HepG2 (cell line): ENCODE data around the gene NME1. TPM values are rescaled to one million over a fixed set of nuclear protein-coding genes. Genes with fewer than 3 reads are reported as not detected.

Experiments
- BORCS8-MEF2B ChIP-seq: sonication (generic); formaldehyde crosslinking; IDR thresholded peaks from 2 replicates; pipeline ENCODE4 v1.8.0; 2022; ENCODE audit warnings: mild to moderate bottlenecking, missing genetic modification reagents
- CENPBD1 ChIP-seq: sonication (generic); formaldehyde crosslinking; IDR thresholded peaks from 2 replicates; pipeline ENCODE4 v1.8.0; 2022; ENCODE audit warnings: missing genetic modification reagents, low read depth, mild to moderate bottlenecking, borderline replicate concordance
- E2F2 ChIP-seq: sonication (generic); formaldehyde crosslinking; IDR thresholded peaks from 2 replicates; pipeline ENCODE4 v1.4.0; 2020; ENCODE audit warnings: missing genetic modification reagents, borderline replicate concordance
- HDAC2 ChIP-seq: sonication (generic); formaldehyde crosslinking; IDR thresholded peaks from 2 replicates; pipeline ENCODE4 v1.4.0; 2020; ENCODE audit warnings: missing genetic modification reagents
- HHEX ChIP-seq: IDR thresholded peaks from 2 replicates; pipeline ENCODE4 v1.6.1; 2016; ENCODE audit warnings: control low read depth
- HNF1A ChIP-seq, 2 experiments: sonication (generic) in 1 of 2; formaldehyde crosslinking in 1 of 2; IDR thresholded peaks; 2 replicates each; pipeline versions ENCODE4 v1.4.0 to v1.6.1; 2016 to 2020; ENCODE audit warnings: borderline replicate concordance in 1 of 2, low read depth in 1 of 2, mild to moderate bottlenecking in 1 of 2, missing genetic modification reagents in 1 of 2
- MIER2 ChIP-seq: IDR thresholded peaks from 2 replicates; pipeline ENCODE4 v1.6.1; 2016; ENCODE audit warnings: missing biosample characterization, missing genetic modification reagents
- RELA ChIP-seq: sonication (generic); formaldehyde crosslinking; IDR thresholded peaks from 2 replicates; pipeline ENCODE4 v1.4.0; 2020; ENCODE audit warnings: missing genetic modification reagents
- RXRB ChIP-seq: IDR thresholded peaks from 2 replicates; pipeline ENCODE4 v1.6.1; 2016; ENCODE audit warnings: borderline replicate concordance, missing genetic modification reagents, missing compliant biosample characterization
- SPEN ChIP-seq: sonication (generic); formaldehyde crosslinking; IDR thresholded peaks from 2 replicates; pipeline ENCODE4 v1.5.1; 2020; ENCODE audit warnings: low read depth, mild to moderate bottlenecking, missing genetic modification reagents
- UBTF ChIP-seq: sonication (generic); formaldehyde crosslinking; IDR thresholded peaks from 2 replicates; pipeline ENCODE4 v1.4.0; 2020; ENCODE audit warnings: mild to moderate bottlenecking, missing genetic modification reagents
- YEATS4 ChIP-seq: sonication (generic); formaldehyde crosslinking; IDR thresholded peaks from 2 replicates; pipeline ENCODE4 v1.4.0; 2020; ENCODE audit warnings: missing genetic modification reagents, borderline replicate concordance
- ZEB1 ChIP-seq: IDR thresholded peaks from 2 replicates; pipeline ENCODE4 v1.6.1; 2012; ENCODE audit warnings: mild to moderate bottlenecking, low read depth, inconsistent platforms; ENCODE audit not compliant: insufficient replicate concordance
- ZFP36L2 ChIP-seq: sonication (generic); formaldehyde crosslinking; IDR thresholded peaks from 2 replicates; pipeline ENCODE4 v1.4.0; 2020; ENCODE audit warnings: missing genetic modification reagents
- ZIK1 ChIP-seq: sonication (generic); formaldehyde crosslinking; IDR thresholded peaks from 2 replicates; pipeline ENCODE4 v1.5.0; 2020; ENCODE audit warnings: mild to moderate bottlenecking, low read depth, missing genetic modification reagents, borderline replicate concordance
- ZNF282 ChIP-seq: fragments of 450-650 bp; IDR thresholded peaks from 2 replicates; pipeline ENCODE4 v1.6.1; 2018; ENCODE audit not compliant: partially characterized antibody
- ZNF33A ChIP-seq: sonication (generic); formaldehyde crosslinking; IDR thresholded peaks from 2 replicates; pipeline ENCODE4 v1.5.1; 2020; ENCODE audit warnings: missing genetic modification reagents, mild to moderate bottlenecking, moderate library complexity, borderline replicate concordance
- ZNF724P ChIP-seq: sonication (generic); formaldehyde crosslinking; IDR thresholded peaks from 2 replicates; pipeline ENCODE4 v1.8.0; 2022; ENCODE audit warnings: missing genetic modification reagents, borderline replicate concordance
- ZNF839 ChIP-seq: sonication (generic); formaldehyde crosslinking; IDR thresholded peaks from 2 replicates; pipeline ENCODE4 v1.4.0; 2020; ENCODE audit warnings: missing genetic modification reagents, mild to moderate bottlenecking, borderline replicate concordance
- polyA plus RNA-seq, 8 experiments: library from polyadenylated mRNA; depleted of rRNA in 3 of 8; stranded (reverse) in 7 of 8; unstranded in 1 of 8; fragments of >200 nt; fragmentation: Illumina TruSeq in 4 of 8; extraction: Trizol in 4 of 8; gene quantifications; 2 replicates each; pipeline versions ENCODE4 v1.2.1 to v1.2.3, GENCODE V29; 2011 to 2016; ENCODE audit warnings: low read depth in 4 of 8, missing spikeins in 1 of 8, mixed read lengths in 1 of 8; ENCODE audit not compliant: insufficient read depth in 1 of 8
- total RNA-seq, 5 experiments: library from RNA; depleted of rRNA; stranded (reverse); fragments of >200 nt; fragmentation: Illumina TruSeq; extraction: Trizol; gene quantifications; 2 replicates each; pipeline ENCODE4 v1.2.3, GENCODE V29; 2016; ENCODE audit warnings: low read depth in 1 of 5

Gene NME1
- total and polyA plus RNA-seq, 2 of the 13 experiments (the other 11 are each of a cell fraction or from before 2014, with no cell fraction given) = 295 to 516 TPM

- TF ChIP-seq HNF1A (IDR thresholded peaks at IDR 0.05; ENCODE audit: low read depth) = no peak
- TF ChIP-seq HNF1A (CRISPR knock-in tag; IDR thresholded peaks at IDR 0.05; ENCODE audit: borderline replicate concordance) = no peak
- TF ChIP-seq CENPBD1 (CRISPR knock-in tag) = no peak
- no peak for TF ChIP-seq E2F2
- no peak for TF ChIP-seq ZNF282
- 0 out of 2 replicates have a peak, but pooled peaks have one; percentile 10 for TF ChIP-seq YEATS4 (CRISPR knock-in tag)
- TF ChIP-seq HDAC2 (CRISPR knock-in tag) = peak; percentile 79
- TF ChIP-seq RELA (CRISPR knock-in tag) = peak; percentile 55; the same call in 1 of the 2 replicates
- TF ChIP-seq ZNF724P (CRISPR knock-in tag) = peak; percentile 24; the same call in 1 of the 2 replicates
- peak; percentile 59 for TF ChIP-seq RXRB (CRISPR knock-in tag)
- TF ChIP-seq BORCS8-MEF2B = peak; percentile 52; the same call in 1 of the 2 replicates
- no peak for TF ChIP-seq ZFP36L2 (CRISPR knock-in tag)
- peak; percentile 63; the same call in 1 of the 2 replicates for TF ChIP-seq ZIK1 (CRISPR knock-in tag)
- peak; percentile 39 for TF ChIP-seq ZEB1
- peak; percentile 56; the same call in 1 of the 2 replicates for TF ChIP-seq SPEN (CRISPR knock-in tag)
- TF ChIP-seq ZNF33A = no peak
- TF ChIP-seq UBTF (CRISPR knock-in tag) = no peak
- no peak for TF ChIP-seq MIER2 (CRISPR knock-in tag)
- no peak for TF ChIP-seq HHEX (CRISPR knock-in tag)
- TF ChIP-seq ZNF839 = no peak
These were observed 31.5 kb upstream of the NME1 start (continued) for GRCh38 chr17:51121620-51122472.
